ENCODE results near the gene PDHB.

GRCh38 chr3:58383904-58384303, 49.7 kb downstream of the PDHB start:
- TF ChIP-seq, protein P1, sequence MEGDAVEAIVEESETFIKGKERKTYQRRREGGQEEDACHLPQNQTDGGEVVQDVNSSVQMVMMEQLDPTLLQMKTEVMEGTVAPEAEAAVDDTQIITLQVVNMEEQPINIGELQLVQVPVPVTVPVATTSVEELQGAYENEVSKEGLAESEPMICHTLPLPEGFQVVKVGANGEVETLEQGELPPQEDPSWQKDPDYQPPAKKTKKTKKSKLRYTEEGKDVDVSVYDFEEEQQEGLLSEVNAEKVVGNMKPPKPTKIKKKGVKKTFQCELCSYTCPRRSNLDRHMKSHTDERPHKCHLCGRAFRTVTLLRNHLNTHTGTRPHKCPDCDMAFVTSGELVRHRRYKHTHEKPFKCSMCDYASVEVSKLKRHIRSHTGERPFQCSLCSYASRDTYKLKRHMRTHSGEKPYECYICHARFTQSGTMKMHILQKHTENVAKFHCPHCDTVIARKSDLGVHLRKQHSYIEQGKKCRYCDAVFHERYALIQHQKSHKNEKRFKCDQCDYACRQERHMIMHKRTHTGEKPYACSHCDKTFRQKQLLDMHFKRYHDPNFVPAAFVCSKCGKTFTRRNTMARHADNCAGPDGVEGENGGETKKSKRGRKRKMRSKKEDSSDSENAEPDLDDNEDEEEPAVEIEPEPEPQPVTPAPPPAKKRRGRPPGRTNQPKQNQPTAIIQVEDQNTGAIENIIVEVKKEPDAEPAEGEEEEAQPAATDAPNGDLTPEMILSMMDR (IDR thresholded peaks at IDR 0.05), result no peak
- TF ChIP-seq POLR2A (IDR thresholded peaks at IDR 0.05), result no peak

Data from testis (tissue), 2 donors.